IPS DF 6.9 (cell line): Measurements from ENCODE around the gene WLS.

Source experiments
- DNase-seq: peaks from one replicate; pipeline ENCODE4 v3.0.0-alpha.2; 2013; ENCODE audit warnings: low read depth, low spot score
- H3K27ac ChIP-seq: one replicate; pipeline ENCODE4 v1.5.1; 2013; ENCODE audit warnings: low read length, control low read depth
- H3K27me3 ChIP-seq: 2 replicates; pipeline ENCODE4 v1.6.1; 2013; ENCODE audit warnings: mild to moderate bottlenecking, low read length; ENCODE audit not compliant: control insufficient read depth, insufficient read depth
- H3K36me3 ChIP-seq: 2 replicates; pipeline ENCODE4 v1.6.1; 2013; ENCODE audit warnings: low read length; ENCODE audit not compliant: control insufficient read depth, insufficient read depth
- H3K4me1 ChIP-seq: 2 replicates; pipeline ENCODE4 v1.6.1; 2013; ENCODE audit warnings: low read length; ENCODE audit not compliant: control insufficient read depth, insufficient read depth
- H3K4me3 ChIP-seq: 2 replicates; pipeline ENCODE4 v1.5.1; 2013; ENCODE audit warnings: mild to moderate bottlenecking, low read length
- H3K9me3 ChIP-seq: 2 replicates; pipeline ENCODE4 v1.6.1; 2013; ENCODE audit warnings: low read length, inconsistent platforms; ENCODE audit not compliant: control insufficient read depth, insufficient read depth
- WGBS: extraction: QIAGEN DNeasy Blood & Tissue Kit; methylation state at CpG from one replicate; pipeline ENCODE4 v1.1.7; 2013; ENCODE audit warnings: mixed read lengths, missing lambda C conversion rate; ENCODE audit not compliant: insufficient read length, insufficient coverage; 5-methylcytosine and 5-hydroxymethylcytosine counted together

WLS gene

DNA sequence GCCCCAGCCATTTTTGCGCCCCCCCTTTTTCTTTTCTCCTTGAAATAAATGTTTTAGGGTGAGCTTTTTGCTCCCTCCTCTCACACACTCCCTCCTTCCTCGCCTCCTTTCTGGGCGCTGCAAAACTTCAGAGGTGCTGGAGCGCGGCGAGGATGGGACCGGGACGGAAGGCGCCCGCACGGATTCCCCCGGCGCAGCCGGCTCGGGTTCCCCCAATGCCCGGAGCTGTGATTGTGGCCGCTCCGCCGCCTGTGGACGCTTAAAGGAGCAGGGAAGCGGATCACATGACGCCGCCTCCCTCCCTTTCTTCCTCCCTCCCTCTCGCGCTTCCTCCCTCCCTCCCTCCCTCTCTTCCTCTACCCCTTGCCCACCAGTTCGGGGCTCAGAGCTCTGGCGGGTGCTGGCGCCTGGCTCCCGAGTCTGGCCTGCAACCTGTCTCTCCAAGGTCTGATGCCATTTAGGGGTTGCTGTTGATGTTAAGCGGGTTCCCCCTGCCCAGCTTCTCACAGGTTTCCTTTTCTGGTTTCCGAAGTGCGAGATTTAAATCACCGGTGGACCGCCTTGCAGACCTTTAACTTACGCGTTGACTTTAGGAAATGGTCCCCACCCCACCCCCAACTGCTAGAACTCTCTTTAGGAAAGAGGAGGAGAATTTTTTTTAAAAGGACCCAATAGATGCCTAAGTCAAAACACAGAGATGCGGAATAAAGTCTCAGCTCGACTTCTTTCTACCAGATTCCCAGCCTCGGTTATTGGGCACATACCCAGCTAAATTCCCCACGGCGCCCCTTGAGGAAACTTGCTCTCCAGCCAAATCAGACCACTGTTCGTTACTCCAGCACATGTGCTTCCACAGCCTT is at the start of gene WLS:
Gene WLS, minus strand, starts transcription at position 235 of the 860 bp plus-strand sequence. Its CDS starts 224 bp downstream, at position 11.
- Histone ChIP-seq H3K4me1 (no peaks in the 10 kb centered on the region; the same call in 1 of the 2 replicates), H3K36me3 (no peaks in the 10 kb centered on the region), H3K27ac (no peak within 1 kb of the TSS), H3K27me3 (peaks cover 65% of the 10 kb centered on the region), H3K9me3 (no peaks in the 10 kb centered on the region), H3K4me3 (peak within 1 kb of the TSS; percentile 29; the same call in 1 of the 2 replicates)
- no CpG with 5 or more reads among the region's 42 CpGs for WGBS
- peak; percentile 55 for DNase-seq

DNA sequence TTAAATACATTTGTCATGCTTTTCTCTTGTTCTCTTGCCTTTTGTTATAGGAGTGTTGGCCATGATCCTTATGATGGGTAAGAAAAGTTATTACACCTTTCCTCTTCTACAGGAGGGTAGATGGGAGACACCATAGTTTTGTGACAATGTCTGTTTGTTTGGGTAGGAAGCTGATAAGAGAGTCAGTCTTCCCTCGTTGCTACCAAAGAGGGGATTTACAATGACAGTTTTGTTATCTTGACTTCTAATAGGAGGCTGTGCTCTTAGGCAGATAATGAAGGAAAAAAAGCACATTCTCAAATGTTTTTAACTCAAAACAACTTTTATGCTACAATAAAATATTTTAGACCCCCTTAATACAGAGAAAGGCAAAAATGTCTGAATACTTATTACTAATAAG is 48.0 kb upstream of the WLS start:
- H3K27me3 ChIP-seq = peaks cover 17% of the 10 kb centered on the region; the same call in 1 of the 2 replicates
- H3K4me1 ChIP-seq = no peaks in the 10 kb centered on the region
- no peak for DNase-seq
- no peaks in the 10 kb centered on the region for H3K9me3 ChIP-seq
- H3K27ac ChIP-seq = no peak overlapping the region
- no peaks in the 10 kb centered on the region for H3K36me3 ChIP-seq
- no CpG with 5 or more reads among the region's 1 CpG for WGBS
- H3K4me3 ChIP-seq = no peak overlapping the region

DNA sequence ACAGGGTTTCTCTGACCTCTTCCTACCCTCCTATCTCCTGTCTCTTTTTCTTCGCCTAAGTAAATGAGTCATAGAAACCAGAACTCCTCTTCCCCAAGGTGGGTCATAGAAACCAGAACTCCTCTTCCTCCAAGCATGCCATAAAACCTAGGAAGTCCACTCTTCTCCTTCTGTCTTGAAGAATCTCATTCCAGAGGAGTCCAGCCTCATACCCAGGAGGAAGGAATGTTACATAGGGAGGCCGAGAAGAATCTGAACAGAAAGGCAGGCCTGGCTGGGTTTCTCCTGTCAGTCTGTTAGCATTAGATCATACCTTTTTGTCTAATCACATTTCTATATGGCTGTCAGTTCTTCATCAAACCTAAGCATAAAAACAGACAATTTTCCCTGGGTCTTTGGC is 47.5 kb upstream of the WLS start:
- Histone ChIP-seq H3K27ac (no peak overlapping the region), H3K9me3 (no peaks in the 10 kb centered on the region), H3K4me1 (no peaks in the 10 kb centered on the region), H3K4me3 (no peak overlapping the region), H3K27me3 (peaks cover 20% of the 10 kb centered on the region; the same call in 1 of the 2 replicates), H3K36me3 (no peaks in the 10 kb centered on the region)
- DNase-seq = no peak
- WGBS = no CpG with 5 or more reads among the region's 2 CpGs

DNA sequence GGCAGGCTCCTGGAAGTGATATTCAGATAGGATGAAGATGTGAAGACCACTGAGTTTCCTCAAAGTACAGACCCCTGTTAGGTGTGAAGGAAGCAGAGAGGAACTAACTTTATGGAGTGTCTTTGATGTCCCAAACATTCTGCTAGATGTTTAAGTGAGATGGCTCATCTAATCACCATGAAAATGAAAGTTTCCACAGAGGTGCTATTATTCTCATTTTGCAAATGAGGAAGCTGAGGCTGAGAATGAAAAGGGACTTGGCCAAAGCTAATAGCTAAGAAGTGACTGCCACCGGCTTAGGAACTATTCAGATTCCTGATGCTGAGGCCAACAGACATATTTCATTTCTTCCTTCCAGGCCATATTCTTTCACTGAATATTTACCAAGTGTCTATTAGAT is 45.9 kb upstream of the WLS start:
- peaks cover 31% of the 10 kb centered on the region; the same call in 1 of the 2 replicates for H3K27me3 ChIP-seq
- no peaks in the 10 kb centered on the region for H3K4me1 ChIP-seq
- WGBS = no CpG with 5 or more reads among the region's 1 CpG

DNA sequence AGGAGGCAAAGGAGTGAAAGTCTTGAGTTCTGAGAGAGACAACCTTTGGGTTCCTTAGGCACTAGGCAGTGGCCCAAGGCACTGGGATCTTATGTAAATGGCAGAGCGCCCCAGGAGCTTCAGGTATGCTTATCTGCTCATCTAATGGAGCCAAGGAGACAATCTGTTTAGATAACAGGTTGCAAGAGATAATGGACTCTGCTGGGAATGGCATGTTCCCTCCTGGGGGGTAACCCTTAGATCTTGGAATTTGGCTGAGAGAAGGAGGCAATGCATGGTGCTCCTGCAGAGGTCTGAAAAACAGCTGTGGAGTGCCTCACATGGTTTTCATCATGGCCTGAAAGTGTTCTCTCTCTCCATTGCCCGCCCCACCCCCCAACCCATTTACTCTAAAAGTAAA is 44.1 kb upstream of the WLS start:
- no CpG with 5 or more reads among the region's 2 CpGs for WGBS
- DNase-seq = peak; percentile 71
- no peaks in the 10 kb centered on the region for H3K4me1 ChIP-seq
- H3K36me3 ChIP-seq = no peaks in the 10 kb centered on the region
- H3K9me3 ChIP-seq = no peaks in the 10 kb centered on the region; the same call in 1 of the 2 replicates
- H3K27me3 ChIP-seq = peaks cover 31% of the 10 kb centered on the region; the same call in 1 of the 2 replicates
- H3K27ac ChIP-seq = no peak overlapping the region
- no peak overlapping the region for H3K4me3 ChIP-seq

More for the DNA sequence above, 45.9 kb upstream of the WLS start:
- DNase-seq = no peak
- Histone ChIP-seq H3K36me3 (no peaks in the 10 kb centered on the region), H3K9me3 (no peaks in the 10 kb centered on the region; the same call in 1 of the 2 replicates), H3K4me3 (no peak overlapping the region), H3K27ac (no peak overlapping the region)

DNA sequence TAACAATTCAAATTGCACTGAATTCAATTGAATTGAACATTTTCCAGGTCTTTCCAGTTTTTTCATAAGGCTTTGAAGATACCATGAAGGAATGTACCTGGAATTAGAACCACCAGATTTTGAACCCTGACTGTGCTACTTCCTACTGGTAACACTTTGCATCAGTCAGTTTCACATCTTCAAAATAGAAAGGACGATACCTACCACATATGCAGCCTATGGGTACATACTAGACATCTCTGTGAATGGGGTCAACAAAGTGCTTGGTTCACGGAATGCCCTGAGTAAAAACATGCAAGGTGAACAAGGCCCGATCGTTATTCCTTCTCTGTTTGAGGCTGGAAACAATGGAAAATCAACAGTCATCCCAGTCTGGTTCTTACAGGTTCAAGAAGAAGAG is 41.2 kb upstream of the WLS start:
- Histone ChIP-seq H3K27ac (no peak overlapping the region), H3K4me3 (no peak overlapping the region), H3K36me3 (no peaks in the 10 kb centered on the region), H3K9me3 (no peaks in the 10 kb centered on the region; the same call in 1 of the 2 replicates), H3K27me3 (peaks cover 27% of the 10 kb centered on the region; the same call in 1 of the 2 replicates), H3K4me1 (no peaks in the 10 kb centered on the region)
- no peak for DNase-seq
- no CpG with 5 or more reads among the region's 4 CpGs for WGBS

DNA sequence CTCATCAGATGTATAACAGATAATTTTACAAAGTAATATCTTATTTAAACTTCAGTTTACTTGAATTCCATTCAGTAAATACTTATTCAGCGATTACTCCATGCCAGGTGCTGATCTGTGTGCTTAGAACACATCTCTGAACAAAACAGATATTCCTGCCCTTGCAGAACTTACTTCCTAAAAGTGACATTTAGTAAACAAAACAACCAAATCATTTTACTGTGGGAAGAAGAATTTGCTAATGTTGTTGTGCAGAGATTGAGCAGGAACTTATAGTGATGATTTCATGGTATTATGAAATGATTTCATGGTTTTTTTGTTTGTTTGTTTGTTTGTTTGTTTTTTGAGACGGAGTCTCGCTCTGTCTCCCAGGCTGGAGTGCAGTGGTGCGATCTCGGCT is 39.3 kb upstream of the WLS start:
- H3K9me3 ChIP-seq = no peaks in the 10 kb centered on the region; the same call in 1 of the 2 replicates

DNA sequence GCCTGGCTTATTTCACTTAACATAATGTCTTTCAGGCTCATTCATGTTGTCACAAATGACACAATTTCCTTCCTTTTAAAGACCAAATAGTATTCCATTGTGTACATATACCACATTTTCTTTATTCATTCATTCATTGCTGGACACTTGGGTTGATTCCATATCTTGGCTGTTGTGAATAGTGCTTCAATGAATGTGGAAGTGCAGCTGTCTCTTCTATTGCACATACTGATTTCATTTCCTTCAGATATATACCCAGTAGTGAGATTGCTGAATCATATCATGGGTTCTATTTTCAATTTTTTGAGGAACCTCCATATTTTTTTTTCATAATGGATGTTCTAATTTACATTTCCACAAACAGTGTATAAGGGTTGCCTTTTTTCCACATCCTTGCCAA is 38.6 kb upstream of the WLS start:
- Histone ChIP-seq H3K27ac (no peak overlapping the region), H3K4me1 (no peaks in the 10 kb centered on the region), H3K27me3 (peaks cover 18% of the 10 kb centered on the region; the same call in 1 of the 2 replicates), H3K36me3 (no peaks in the 10 kb centered on the region), H3K9me3 (no peaks in the 10 kb centered on the region; the same call in 1 of the 2 replicates), H3K4me3 (no peak overlapping the region)
- DNase-seq = no peak

More for the DNA sequence above, 39.3 kb upstream of the WLS start:
- Histone ChIP-seq H3K36me3 (no peaks in the 10 kb centered on the region), H3K4me3 (no peak overlapping the region), H3K27ac (no peak overlapping the region), H3K27me3 (peaks cover 19% of the 10 kb centered on the region; the same call in 1 of the 2 replicates), H3K4me1 (no peaks in the 10 kb centered on the region)
- DNase-seq = no peak
- WGBS = no CpG with 5 or more reads among the region's 5 CpGs

DNA sequence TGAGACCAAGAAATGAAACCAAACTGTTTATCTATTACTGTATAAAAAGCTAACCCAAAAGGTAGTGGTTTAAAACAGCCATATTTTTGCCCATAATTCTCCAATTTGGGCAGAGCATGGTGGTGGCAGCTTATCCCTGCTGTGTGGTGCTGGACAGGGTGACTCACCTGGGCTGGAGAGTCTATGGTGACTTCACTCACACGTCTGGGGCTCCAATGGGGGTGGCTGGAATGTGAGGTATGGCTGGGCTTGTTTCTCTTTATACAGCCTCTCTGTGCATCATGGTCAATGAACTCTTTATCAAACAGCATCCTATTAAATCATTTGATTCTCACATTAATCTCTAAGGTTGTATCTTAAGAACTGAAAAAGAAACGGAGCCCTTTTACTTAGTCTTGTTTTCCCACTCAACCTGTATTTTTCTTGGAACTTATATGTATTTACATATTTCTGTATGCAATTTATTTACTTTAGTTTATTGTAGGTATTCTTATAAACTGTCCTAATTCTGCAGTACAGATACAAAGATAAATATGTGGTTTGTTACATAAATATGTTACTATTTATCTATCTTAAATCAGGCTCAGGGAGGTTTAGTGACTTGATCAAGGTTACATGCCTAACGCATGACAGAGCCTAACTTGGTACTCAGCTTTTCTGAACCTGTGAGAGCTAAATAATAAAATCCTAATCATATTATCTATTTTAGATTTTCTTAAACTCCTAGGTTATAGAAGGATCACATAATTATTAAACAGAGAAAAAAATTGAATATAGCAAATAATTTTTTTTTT is 37.5 kb upstream of the WLS start:
- WGBS = no CpG with 5 or more reads among the region's 3 CpGs
- no peak overlapping the region for H3K4me3 ChIP-seq
- no peak for DNase-seq
- peaks cover 10% of the 10 kb centered on the region; the same call in 1 of the 2 replicates for H3K27me3 ChIP-seq
- no peak overlapping the region for H3K27ac ChIP-seq
- H3K4me1 ChIP-seq = no peaks in the 10 kb centered on the region
- H3K9me3 ChIP-seq = no peaks in the 10 kb centered on the region; the same call in 1 of the 2 replicates
- no peaks in the 10 kb centered on the region for H3K36me3 ChIP-seq

DNA sequence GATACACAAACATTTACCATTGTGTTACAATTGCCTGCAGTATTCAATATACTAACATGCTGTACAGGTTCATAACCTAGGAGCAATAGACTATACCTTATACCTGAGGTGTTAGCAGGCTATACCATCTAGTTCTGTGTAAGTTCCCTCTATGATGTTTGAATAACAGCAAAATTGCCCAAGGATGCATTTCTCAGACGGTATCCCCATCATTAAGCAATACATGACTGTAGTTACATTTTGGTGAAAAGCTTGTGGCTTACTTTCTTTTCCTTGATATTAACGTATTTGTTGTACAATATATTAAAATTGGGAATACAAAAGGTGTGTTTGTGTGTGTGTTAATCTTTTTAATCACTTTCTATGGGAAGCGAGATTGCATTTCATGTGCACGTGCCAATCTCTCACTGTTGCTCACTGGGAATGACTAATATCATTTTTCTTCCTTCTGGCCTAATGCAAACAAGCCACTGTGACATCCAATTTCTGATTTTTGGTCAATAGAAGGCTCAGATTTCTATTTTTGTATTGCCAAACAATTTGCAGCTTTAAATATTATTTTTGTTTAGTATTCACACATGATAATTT is 36.7 kb upstream of the WLS start:
- Histone ChIP-seq H3K4me3 (no peak overlapping the region), H3K9me3 (no peaks in the 10 kb centered on the region; the same call in 1 of the 2 replicates), H3K27ac (no peak overlapping the region), H3K27me3 (peaks cover 5% of the 10 kb centered on the region; the same call in 1 of the 2 replicates), H3K36me3 (no peaks in the 10 kb centered on the region), H3K4me1 (no peaks in the 10 kb centered on the region)
- WGBS = no CpG with 5 or more reads among the region's 4 CpGs
- DNase-seq = no peak
